ENCODE data around the gene KRTAP10-6.

KRTAP10-6 gene

DNA sequence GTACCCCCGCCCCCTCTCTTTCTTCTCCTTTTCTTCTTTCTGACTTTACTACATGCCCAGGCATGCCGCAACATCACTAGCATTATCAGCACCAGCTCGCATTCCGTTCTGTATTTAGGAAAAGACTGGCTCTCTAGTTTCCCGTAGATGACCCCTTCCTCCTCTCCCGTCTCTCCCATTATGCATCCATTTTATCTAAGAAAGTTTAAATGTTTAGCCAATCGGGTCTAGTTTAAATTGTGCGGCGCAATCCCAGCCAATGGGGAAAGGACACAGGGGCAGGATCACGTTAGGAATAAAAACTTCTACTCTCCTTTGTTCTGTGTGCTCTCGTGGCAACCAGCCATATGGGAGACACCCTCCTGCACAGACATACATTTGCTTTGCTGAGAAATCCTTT lies 5.8 kb upstream of the KRTAP10-6 start:
- no peak for ATAC-seq
- TF ChIP-seq TOX (CRISPR knock-in tag; IDR thresholded peaks at IDR 0.05; ENCODE audit: borderline replicate concordance) (no peak), ZNF565 (CRISPR knock-in tag; conservative IDR thresholded peaks at IDR 0.05; ENCODE audit: low read depth) (no peak), ZC3H10 (CRISPR knock-in tag; IDR thresholded peaks at IDR 0.05) (no peak), RARB (CRISPR knock-in tag; IDR thresholded peaks at IDR 0.05) (no peak), GLIS3 (CRISPR knock-in tag; IDR thresholded peaks at IDR 0.05) (no peak), ZFP3 (CRISPR knock-in tag; IDR thresholded peaks at IDR 0.05) (no peak), TCF4 (CRISPR knock-in tag; IDR thresholded peaks at IDR 0.05; ENCODE audit: borderline replicate concordance) (no peak), ZFP30 (CRISPR knock-in tag; IDR thresholded peaks at IDR 0.05) (no peak)
- TF ChIP-seq, protein P1, sequence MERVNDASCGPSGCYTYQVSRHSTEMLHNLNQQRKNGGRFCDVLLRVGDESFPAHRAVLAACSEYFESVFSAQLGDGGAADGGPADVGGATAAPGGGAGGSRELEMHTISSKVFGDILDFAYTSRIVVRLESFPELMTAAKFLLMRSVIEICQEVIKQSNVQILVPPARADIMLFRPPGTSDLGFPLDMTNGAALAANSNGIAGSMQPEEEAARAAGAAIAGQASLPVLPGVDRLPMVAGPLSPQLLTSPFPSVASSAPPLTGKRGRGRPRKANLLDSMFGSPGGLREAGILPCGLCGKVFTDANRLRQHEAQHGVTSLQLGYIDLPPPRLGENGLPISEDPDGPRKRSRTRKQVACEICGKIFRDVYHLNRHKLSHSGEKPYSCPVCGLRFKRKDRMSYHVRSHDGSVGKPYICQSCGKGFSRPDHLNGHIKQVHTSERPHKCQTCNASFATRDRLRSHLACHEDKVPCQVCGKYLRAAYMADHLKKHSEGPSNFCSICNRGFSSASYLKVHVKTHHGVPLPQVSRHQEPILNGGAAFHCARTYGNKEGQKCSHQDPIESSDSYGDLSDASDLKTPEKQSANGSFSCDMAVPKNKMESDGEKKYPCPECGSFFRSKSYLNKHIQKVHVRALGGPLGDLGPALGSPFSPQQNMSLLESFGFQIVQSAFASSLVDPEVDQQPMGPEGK (CRISPR knock-in tag; IDR thresholded peaks at IDR 0.05; ENCODE audit: borderline replicate concordance): no peak
- TF ChIP-seq, protein P2, sequence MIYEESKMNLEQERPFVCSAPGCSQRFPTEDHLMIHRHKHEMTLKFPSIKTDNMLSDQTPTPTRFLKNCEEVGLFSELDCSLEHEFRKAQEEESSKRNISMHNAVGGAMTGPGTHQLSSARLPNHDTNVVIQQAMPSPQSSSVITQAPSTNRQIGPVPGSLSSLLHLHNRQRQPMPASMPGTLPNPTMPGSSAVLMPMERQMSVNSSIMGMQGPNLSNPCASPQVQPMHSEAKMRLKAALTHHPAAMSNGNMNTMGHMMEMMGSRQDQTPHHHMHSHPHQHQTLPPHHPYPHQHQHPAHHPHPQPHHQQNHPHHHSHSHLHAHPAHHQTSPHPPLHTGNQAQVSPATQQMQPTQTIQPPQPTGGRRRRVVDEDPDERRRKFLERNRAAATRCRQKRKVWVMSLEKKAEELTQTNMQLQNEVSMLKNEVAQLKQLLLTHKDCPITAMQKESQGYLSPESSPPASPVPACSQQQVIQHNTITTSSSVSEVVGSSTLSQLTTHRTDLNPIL (CRISPR knock-in tag; IDR thresholded peaks at IDR 0.05; ENCODE audit: low read depth): no peak

DNA sequence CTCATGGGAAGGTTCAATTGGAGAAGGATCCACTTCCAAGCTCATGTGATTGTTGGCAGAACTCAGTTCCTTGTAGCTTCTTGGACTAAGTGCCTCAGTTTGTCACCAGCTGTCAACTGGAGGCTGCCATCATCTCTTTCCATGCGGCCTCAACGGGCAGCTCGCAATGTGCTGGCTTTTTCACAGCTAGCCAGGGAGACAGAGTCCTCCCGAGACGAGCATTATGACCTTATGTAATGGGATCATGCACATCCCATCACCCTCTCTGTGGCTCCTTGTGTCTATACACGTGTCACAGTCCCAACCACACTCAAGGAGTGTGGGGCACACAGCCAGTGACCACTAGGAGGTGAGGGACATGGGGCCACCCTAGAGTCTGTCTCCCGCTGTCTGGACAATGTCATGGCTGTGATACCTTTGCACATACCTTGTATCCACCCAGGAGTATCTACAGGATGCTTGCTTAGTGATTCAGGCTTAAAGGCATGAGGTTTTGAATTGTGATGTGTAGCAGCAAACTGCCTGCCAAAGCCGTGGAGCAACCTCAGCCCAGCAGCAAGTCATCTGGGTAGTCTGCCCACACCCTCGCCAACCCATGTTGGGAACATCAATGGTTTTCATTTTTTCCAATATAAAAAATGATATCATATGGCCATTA lies 3.9 kb upstream of the KRTAP10-6 start:
- no peak for TF ChIP-seq BACH2 (CRISPR knock-in tag; IDR thresholded peaks at IDR 0.05; ENCODE audit: borderline replicate concordance)
- no peak for TF ChIP-seq PPARA (CRISPR knock-in tag; IDR thresholded peaks at IDR 0.05; ENCODE audit: borderline replicate concordance)
- no peak for TF ChIP-seq SNAI2 (CRISPR knock-in tag; IDR thresholded peaks at IDR 0.05)
- no peak for TF ChIP-seq TCF4 (CRISPR knock-in tag; IDR thresholded peaks at IDR 0.05; ENCODE audit: borderline replicate concordance)
- TF ChIP-seq, protein P3, sequence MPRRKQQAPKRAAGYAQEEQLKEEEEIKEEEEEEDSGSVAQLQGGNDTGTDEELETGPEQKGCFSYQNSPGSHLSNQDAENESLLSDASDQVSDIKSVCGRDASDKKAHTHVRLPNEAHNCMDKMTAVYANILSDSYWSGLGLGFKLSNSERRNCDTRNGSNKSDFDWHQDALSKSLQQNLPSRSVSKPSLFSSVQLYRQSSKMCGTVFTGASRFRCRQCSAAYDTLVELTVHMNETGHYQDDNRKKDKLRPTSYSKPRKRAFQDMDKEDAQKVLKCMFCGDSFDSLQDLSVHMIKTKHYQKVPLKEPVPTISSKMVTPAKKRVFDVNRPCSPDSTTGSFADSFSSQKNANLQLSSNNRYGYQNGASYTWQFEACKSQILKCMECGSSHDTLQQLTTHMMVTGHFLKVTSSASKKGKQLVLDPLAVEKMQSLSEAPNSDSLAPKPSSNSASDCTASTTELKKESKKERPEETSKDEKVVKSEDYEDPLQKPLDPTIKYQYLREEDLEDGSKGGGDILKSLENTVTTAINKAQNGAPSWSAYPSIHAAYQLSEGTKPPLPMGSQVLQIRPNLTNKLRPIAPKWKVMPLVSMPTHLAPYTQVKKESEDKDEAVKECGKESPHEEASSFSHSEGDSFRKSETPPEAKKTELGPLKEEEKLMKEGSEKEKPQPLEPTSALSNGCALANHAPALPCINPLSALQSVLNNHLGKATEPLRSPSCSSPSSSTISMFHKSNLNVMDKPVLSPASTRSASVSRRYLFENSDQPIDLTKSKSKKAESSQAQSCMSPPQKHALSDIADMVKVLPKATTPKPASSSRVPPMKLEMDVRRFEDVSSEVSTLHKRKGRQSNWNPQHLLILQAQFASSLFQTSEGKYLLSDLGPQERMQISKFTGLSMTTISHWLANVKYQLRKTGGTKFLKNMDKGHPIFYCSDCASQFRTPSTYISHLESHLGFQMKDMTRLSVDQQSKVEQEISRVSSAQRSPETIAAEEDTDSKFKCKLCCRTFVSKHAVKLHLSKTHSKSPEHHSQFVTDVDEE (CRISPR knock-in tag; IDR thresholded peaks at IDR 0.05): no peak
- TF ChIP-seq ZC3H10 (CRISPR knock-in tag; IDR thresholded peaks at IDR 0.05): no peak
- TF ChIP-seq ZNF565 (CRISPR knock-in tag; conservative IDR thresholded peaks at IDR 0.05; ENCODE audit: low read depth): no peak
- no peak for TF ChIP-seq ZFP30 (CRISPR knock-in tag; IDR thresholded peaks at IDR 0.05)
- TF ChIP-seq ZFP3 (CRISPR knock-in tag; IDR thresholded peaks at IDR 0.05): no peak
- TF ChIP-seq, protein P2 (CRISPR knock-in tag; IDR thresholded peaks at IDR 0.05; ENCODE audit: low read depth): no peak
- TF ChIP-seq GLIS3 (CRISPR knock-in tag; IDR thresholded peaks at IDR 0.05): no peak
- TF ChIP-seq ESRRG (CRISPR knock-in tag; IDR thresholded peaks at IDR 0.05): no peak
- no peak for TF ChIP-seq OSR1 (CRISPR knock-in tag; IDR thresholded peaks at IDR 0.05)
- ATAC-seq: no peak

DNA sequence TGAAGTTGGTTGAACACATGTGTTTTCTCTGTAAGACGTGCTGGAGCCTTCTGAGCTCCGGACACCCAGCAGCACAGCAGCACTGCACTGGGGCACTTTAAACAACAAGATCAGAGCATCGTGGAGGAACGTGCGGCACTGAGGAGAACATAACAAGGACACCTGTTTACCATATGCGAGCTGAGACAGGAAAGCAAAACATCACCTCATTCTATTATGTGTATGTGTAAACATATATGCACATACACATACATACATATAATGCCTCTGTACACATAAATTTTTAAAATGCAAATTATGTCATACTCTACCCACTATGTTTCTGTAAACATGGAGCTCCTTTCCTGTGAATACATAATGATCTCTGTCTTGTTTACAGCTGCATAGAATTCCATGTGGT lies 3.2 kb upstream of the KRTAP10-6 start:
- TF ChIP-seq, protein P3 (CRISPR knock-in tag; IDR thresholded peaks at IDR 0.05): no peak
- no peak for TF ChIP-seq TOX (CRISPR knock-in tag; IDR thresholded peaks at IDR 0.05; ENCODE audit: borderline replicate concordance)
- no peak for ATAC-seq
